ENCODE measurements around the gene NOP14.
"Not testable (repeated sequence)": the region's sequence is repeated elsewhere in the genome, so short reads cannot be mapped to it uniquely, and the experiment has no call there.

Gene NOP14

DNA sequence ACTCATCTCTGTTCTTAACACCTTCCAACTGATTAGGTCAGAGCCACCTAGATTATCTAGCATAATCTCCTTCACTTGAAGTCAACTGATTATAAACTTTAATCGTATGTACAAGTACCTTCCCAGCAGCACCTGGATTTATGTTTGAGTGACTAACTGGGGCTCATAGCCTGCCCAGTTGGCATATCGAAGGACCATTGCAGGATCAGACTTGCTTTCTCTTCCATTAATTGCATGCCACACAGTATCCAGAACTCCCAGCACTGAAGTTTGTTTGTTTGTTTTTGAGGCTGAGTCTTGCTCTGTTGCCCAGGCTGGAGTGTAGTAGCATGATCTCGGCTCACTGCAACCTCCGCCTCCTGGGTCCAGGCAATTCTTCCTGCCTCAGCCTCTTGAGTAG, 28.0 kb upstream of the NOP14 start:
- DNase-seq (ENCODE audit: insufficient read length, low spot score) (no peak), FAIRE-seq (no peak)
- TF ChIP-seq POLR2AphosphoS5 (IDR thresholded peaks at IDR 0.05; ENCODE audit: low read depth, low read length) (no peak), POU2F2 (IDR thresholded peaks at IDR 0.05; ENCODE audit: low read depth, low read length) (no peak), TAF1 (IDR thresholded peaks at IDR 0.05; ENCODE audit: low read depth, low read length) (no peak), PAX5 (IDR thresholded peaks at IDR 0.05; ENCODE audit: insufficient read depth, low read length, severe bottlenecking) (no peak), SPI1 (IDR thresholded peaks at IDR 0.05; ENCODE audit: low read depth, low read length) (no peak)

- FAIRE-seq; DNase-seq (ENCODE audit: insufficient read length, low spot score): not testable (repeated sequence)
These were observed 20.5 kb upstream of the NOP14 start for GRCh38 chr4:2983715-2984114.

GRCh38 chr4:2982012-2982411, 18.8 kb upstream of the NOP14 start:
- no peak for DNase-seq (ENCODE audit: insufficient read length, low spot score)
- TF ChIP-seq POLR2AphosphoS5 (IDR thresholded peaks at IDR 0.05; ENCODE audit: low read depth, low read length), result no peak
- TF ChIP-seq POU2F2 (IDR thresholded peaks at IDR 0.05; ENCODE audit: low read depth, low read length), result no peak
- TF ChIP-seq SPI1 (IDR thresholded peaks at IDR 0.05; ENCODE audit: low read depth, low read length), result no peak
- TF ChIP-seq PAX5 (IDR thresholded peaks at IDR 0.05; ENCODE audit: insufficient read depth, low read length, severe bottlenecking), result no peak
- TF ChIP-seq TAF1 (IDR thresholded peaks at IDR 0.05; ENCODE audit: low read depth, low read length), result no peak
- no peak for TF ChIP-seq POLR2A (IDR thresholded peaks at IDR 0.05; ENCODE audit: low read depth, low read length)
- FAIRE-seq, result no peak

DNA sequence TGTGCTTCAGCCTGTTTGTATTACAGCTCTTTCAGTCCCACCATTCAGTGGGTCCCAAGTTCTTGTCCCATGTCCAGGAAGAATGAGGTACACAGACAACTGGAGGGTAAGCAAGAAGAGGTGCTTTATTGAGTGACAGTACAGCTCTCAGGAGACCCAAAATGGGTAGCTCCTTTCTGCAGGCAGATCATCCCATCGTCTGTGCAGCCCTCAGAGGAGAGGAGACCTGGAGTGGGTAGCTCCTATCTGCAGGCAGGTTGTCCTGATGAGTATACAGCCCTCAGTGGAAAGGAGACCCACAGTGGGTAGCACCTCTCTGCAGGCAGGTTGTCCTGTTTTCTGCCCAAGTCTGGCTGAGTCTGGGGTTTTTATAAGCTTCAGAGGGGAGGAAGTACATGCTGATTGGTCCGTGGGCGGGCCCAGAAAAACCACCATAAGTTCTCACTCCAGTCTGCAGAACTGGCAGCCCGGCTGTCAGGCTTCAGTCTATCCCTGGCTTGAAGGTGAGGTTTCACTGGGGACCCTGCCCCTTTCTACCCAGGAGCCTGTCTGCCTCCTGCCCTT, 18.1 kb upstream of the NOP14 start:
- no peak for TF ChIP-seq SPI1 (IDR thresholded peaks at IDR 0.05; ENCODE audit: low read depth, low read length)
- TF ChIP-seq POLR2A (IDR thresholded peaks at IDR 0.05; ENCODE audit: low read depth, low read length), result no peak
- no peak for TF ChIP-seq POLR2AphosphoS5 (IDR thresholded peaks at IDR 0.05; ENCODE audit: low read depth, low read length)
- no peak for TF ChIP-seq POU2F2 (IDR thresholded peaks at IDR 0.05; ENCODE audit: low read depth, low read length)
- DNase-seq (ENCODE audit: insufficient read length, low spot score) (no peak), FAIRE-seq (no peak)

GRCh38 chr4:2977211-2978088, 14.2 kb upstream of the NOP14 start:
- DNase-seq (ENCODE audit: insufficient read length, low spot score), result no peak
- TF ChIP-seq SPI1 (IDR thresholded peaks at IDR 0.05; ENCODE audit: low read depth, low read length) (no peak), POLR2AphosphoS5 (IDR thresholded peaks at IDR 0.05; ENCODE audit: low read depth, low read length) (no peak), PAX5 (IDR thresholded peaks at IDR 0.05; ENCODE audit: insufficient read depth, low read length, severe bottlenecking) (no peak), TAF1 (IDR thresholded peaks at IDR 0.05; ENCODE audit: low read depth, low read length) (no peak), POLR2A (IDR thresholded peaks at IDR 0.05; ENCODE audit: low read depth, low read length) (no peak), POU2F2 (IDR thresholded peaks at IDR 0.05; ENCODE audit: low read depth, low read length) (no peak)
- FAIRE-seq, result no peak

DNA sequence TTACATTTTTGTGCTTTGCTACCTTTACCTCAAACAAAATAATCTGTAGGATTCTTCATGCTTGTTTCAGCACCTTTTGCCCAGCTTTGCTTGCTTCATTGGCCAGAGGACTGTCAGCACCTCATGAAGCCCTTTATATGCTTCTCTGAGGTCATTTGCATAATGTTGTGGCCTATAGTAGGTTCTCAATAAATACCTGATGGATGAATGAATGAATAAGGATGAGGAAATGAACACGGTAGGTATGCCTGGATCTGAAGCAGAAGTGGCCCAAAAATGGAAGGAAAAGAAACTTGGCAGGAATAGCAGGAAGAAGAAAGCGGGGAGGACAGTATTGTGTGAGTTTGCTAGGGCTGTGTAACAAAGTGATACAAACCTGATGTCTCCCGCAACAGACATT, 8.1 kb upstream of the NOP14 start:
- DNase-seq (ENCODE audit: insufficient read length, low spot score) (no peak), FAIRE-seq (no peak)
- no peak for TF ChIP-seq TAF1 (IDR thresholded peaks at IDR 0.05; ENCODE audit: low read depth, low read length)
- TF ChIP-seq POU2F2 (IDR thresholded peaks at IDR 0.05; ENCODE audit: low read depth, low read length), result no peak
- no peak for TF ChIP-seq PAX5 (IDR thresholded peaks at IDR 0.05; ENCODE audit: insufficient read depth, low read length, severe bottlenecking)
- TF ChIP-seq POLR2A (IDR thresholded peaks at IDR 0.05; ENCODE audit: low read depth, low read length), result no peak
- no peak for TF ChIP-seq SPI1 (IDR thresholded peaks at IDR 0.05; ENCODE audit: low read depth, low read length)
- TF ChIP-seq POLR2AphosphoS5 (IDR thresholded peaks at IDR 0.05; ENCODE audit: low read depth, low read length), result no peak

- no peak for FAIRE-seq
- no peak for TF ChIP-seq POU2F2 (IDR thresholded peaks at IDR 0.05; ENCODE audit: low read depth, low read length)
- TF ChIP-seq POLR2A (IDR thresholded peaks at IDR 0.05; ENCODE audit: low read depth, low read length), result no peak
- no peak for TF ChIP-seq POLR2AphosphoS5 (IDR thresholded peaks at IDR 0.05; ENCODE audit: low read depth, low read length)
- TF ChIP-seq SPI1 (IDR thresholded peaks at IDR 0.05; ENCODE audit: low read depth, low read length), result no peak
- no peak for TF ChIP-seq PAX5 (IDR thresholded peaks at IDR 0.05; ENCODE audit: insufficient read depth, low read length, severe bottlenecking)
- no peak for DNase-seq (ENCODE audit: insufficient read length, low spot score)
These were observed 5.2 kb upstream of the NOP14 start for GRCh38 chr4:2968381-2968780.

GRCh38 chr4:2965262-2965661, 2.1 kb upstream of the NOP14 start:
- TF ChIP-seq POLR2A (IDR thresholded peaks at IDR 0.05; ENCODE audit: low read depth, low read length) (no peak), POU2F2 (IDR thresholded peaks at IDR 0.05; ENCODE audit: low read depth, low read length) (no peak), PAX5 (IDR thresholded peaks at IDR 0.05; ENCODE audit: insufficient read depth, low read length, severe bottlenecking) (no peak), POLR2AphosphoS5 (IDR thresholded peaks at IDR 0.05; ENCODE audit: low read depth, low read length) (no peak), SPI1 (IDR thresholded peaks at IDR 0.05; ENCODE audit: low read depth, low read length) (no peak), TAF1 (IDR thresholded peaks at IDR 0.05; ENCODE audit: low read depth, low read length) (no peak)
- FAIRE-seq (no peak), DNase-seq (ENCODE audit: insufficient read length, low spot score) (no peak)

DNA sequence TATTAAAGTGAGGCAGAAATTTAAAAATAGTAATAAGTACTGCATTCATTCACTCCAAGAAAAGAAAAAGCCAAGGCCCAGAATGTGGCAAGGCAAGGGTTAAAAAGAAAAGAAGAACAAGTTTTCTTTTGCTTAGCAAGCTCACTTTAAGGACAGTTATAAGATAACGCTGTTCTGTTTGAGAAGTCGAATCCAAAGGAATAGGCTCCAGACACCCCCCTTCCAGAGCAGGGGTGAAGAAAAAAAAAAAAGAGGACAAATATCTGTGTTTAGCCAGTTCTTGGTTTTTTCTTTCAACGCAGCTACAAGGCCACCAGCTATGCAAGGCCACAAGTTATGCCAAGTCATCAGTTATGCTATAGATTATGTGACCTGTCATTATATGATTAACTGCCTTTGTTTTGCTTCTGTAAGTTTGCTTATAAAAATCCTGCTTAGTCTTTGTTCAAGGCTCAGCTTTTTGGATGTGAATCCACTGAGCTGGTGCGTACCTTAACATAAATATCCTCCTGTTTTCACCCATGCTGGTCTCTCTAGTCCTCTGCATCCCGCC, 1.6 kb upstream of the NOP14 start:
- no peak for DNase-seq (ENCODE audit: insufficient read length, low spot score)

More for the DNA sequence above, 1.6 kb upstream of the NOP14 start:
- no peak for FAIRE-seq
- no peak for TF ChIP-seq PAX5 (IDR thresholded peaks at IDR 0.05; ENCODE audit: insufficient read depth, low read length, severe bottlenecking)
- TF ChIP-seq POLR2A (IDR thresholded peaks at IDR 0.05; ENCODE audit: low read depth, low read length), result no peak
- no peak for TF ChIP-seq SPI1 (IDR thresholded peaks at IDR 0.05; ENCODE audit: low read depth, low read length)
- TF ChIP-seq POLR2AphosphoS5 (IDR thresholded peaks at IDR 0.05; ENCODE audit: low read depth, low read length), result no peak
- TF ChIP-seq POU2F2 (IDR thresholded peaks at IDR 0.05; ENCODE audit: low read depth, low read length), result no peak
- TF ChIP-seq TAF1 (IDR thresholded peaks at IDR 0.05; ENCODE audit: low read depth, low read length), result no peak

Data from GM12891 (cell line).